ENCODE data around the gene EME2. TPM values are rescaled to one million over a fixed set of nuclear protein-coding genes. Genes with fewer than 3 reads are reported as not detected.
"Not testable (repeated sequence)": the region's sequence is repeated elsewhere in the genome, so short reads cannot be mapped to it uniquely, and the experiment has no call there.

EME2 gene
- polyA plus RNA-seq, 1 experiment, result 2.4 TPM

DNA sequence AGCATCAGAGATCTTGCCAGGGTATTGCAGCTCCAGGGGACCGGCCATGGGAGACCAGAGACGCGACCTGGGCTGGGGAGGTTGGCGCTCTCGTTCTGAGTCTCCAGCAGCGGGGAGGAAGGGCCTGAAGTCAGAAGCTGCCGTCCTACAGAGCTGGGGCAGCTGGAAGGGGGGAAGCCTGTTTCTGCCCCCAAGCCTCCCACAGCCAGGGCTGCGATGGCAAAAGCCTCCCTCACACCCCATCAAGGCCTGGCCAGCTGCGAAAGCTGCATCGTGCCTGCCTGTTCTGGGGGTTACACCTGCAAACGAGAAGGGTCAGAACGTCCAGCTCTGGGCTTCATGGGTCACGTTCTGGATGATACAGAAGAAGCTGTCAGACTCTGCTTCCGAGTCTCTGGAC lies 40.5 kb upstream of the EME2 start:
- Histone ChIP-seq H3K27ac (ENCODE audit: low read depth, low read length) (no peak overlapping the region), H3K9me3 (ENCODE audit: control insufficient read depth, insufficient read depth, low read length) (peaks cover 37% of the 10 kb centered on the region), H3K27me3 (ENCODE audit: control insufficient read depth, insufficient read depth, low read length) (no peaks in the 10 kb centered on the region), H3K4me3 (ENCODE audit: low read depth, low read length) (no peak overlapping the region)
- CTCF ChIA-PET, result no interaction called here
- TF ChIP-seq, protein P1, sequence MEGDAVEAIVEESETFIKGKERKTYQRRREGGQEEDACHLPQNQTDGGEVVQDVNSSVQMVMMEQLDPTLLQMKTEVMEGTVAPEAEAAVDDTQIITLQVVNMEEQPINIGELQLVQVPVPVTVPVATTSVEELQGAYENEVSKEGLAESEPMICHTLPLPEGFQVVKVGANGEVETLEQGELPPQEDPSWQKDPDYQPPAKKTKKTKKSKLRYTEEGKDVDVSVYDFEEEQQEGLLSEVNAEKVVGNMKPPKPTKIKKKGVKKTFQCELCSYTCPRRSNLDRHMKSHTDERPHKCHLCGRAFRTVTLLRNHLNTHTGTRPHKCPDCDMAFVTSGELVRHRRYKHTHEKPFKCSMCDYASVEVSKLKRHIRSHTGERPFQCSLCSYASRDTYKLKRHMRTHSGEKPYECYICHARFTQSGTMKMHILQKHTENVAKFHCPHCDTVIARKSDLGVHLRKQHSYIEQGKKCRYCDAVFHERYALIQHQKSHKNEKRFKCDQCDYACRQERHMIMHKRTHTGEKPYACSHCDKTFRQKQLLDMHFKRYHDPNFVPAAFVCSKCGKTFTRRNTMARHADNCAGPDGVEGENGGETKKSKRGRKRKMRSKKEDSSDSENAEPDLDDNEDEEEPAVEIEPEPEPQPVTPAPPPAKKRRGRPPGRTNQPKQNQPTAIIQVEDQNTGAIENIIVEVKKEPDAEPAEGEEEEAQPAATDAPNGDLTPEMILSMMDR (IDR thresholded peaks at IDR 0.05; ENCODE audit: low read depth, low read length), result no peak
- POLR2A ChIA-PET, result no interaction called here
- DNase-seq (ENCODE audit: low read depth, low spot score), result no peak

GRCh38 chr16:1732551-1732987 lies 40.0 kb upstream of the EME2 start:
- H3K27me3 ChIP-seq (ENCODE audit: control insufficient read depth, insufficient read depth, low read length); H3K27ac ChIP-seq (ENCODE audit: low read depth, low read length); H3K4me3 ChIP-seq (ENCODE audit: low read depth, low read length); DNase-seq (ENCODE audit: low read depth, low spot score); CTCF ChIA-PET: not testable (repeated sequence)
- POLR2A ChIA-PET, result interaction anchor here (0.7 kb wide), 1 partner anchor 27 kb away, joined by 3 read pairs; the partner anchor contains the start of gene MAPK8IP3
- peaks cover 37% of the 10 kb centered on the region for H3K9me3 ChIP-seq (ENCODE audit: control insufficient read depth, insufficient read depth, low read length)

GRCh38 chr16:1734123-1734522 lies 38.5 kb upstream of the EME2 start:
- TF ChIP-seq, protein P1 (IDR thresholded peaks at IDR 0.05; ENCODE audit: low read depth, low read length), result no peak
- Histone ChIP-seq H3K4me3 (ENCODE audit: low read depth, low read length) (no peak overlapping the region), H3K9me3 (ENCODE audit: control insufficient read depth, insufficient read depth, low read length) (peaks cover 49% of the 10 kb centered on the region), H3K27ac (ENCODE audit: low read depth, low read length) (no peak overlapping the region), H3K27me3 (ENCODE audit: control insufficient read depth, insufficient read depth, low read length) (no peaks in the 10 kb centered on the region)
- no peak for DNase-seq (ENCODE audit: low read depth, low spot score)
- POLR2A ChIA-PET, result no interaction called here
- CTCF ChIA-PET, result no interaction called here

DNA sequence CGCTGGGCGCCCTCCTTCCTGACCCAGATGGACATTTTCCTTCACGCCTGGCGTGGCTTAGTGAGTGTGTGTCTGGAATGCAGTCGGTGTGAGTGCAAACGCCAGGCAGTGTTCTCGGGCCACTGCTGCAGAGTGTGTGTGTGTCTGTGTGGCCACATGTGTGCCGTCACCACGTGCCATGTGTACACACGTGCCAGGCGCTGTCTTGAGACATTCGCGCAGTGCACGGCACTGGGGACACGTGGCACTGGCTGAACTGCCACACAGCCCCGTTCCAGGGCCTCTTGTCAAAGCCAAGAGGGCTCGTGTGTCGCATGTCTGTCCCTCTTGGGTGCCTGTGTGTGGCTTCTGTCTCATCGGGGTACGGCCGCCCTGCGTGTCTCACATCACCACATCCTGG lies 37.8 kb upstream of the EME2 start:
- H3K27ac ChIP-seq (ENCODE audit: low read depth, low read length), result no peak overlapping the region
- H3K4me3 ChIP-seq (ENCODE audit: low read depth, low read length), result no peak overlapping the region
- peaks cover 55% of the 10 kb centered on the region for H3K9me3 ChIP-seq (ENCODE audit: control insufficient read depth, insufficient read depth, low read length)
- DNase-seq (ENCODE audit: low read depth, low spot score), result no peak
- TF ChIP-seq, protein P1 (IDR thresholded peaks at IDR 0.05; ENCODE audit: low read depth, low read length), result no peak
- no peaks in the 10 kb centered on the region for H3K27me3 ChIP-seq (ENCODE audit: control insufficient read depth, insufficient read depth, low read length)
- CTCF ChIA-PET, result no interaction called here
- POLR2A ChIA-PET, result no interaction called here

GRCh38 chr16:1740234-1740633 lies 32.4 kb upstream of the EME2 start:
- no peak overlapping the region for H3K4me3 ChIP-seq (ENCODE audit: low read depth, low read length)
- ChIA-PET CTCF (no interaction called here), POLR2A (no interaction called here)
- TF ChIP-seq, protein P1 (IDR thresholded peaks at IDR 0.05; ENCODE audit: low read depth, low read length), result no peak
- DNase-seq (ENCODE audit: low read depth, low spot score), result no peak
- no peaks in the 10 kb centered on the region for H3K27me3 ChIP-seq (ENCODE audit: control insufficient read depth, insufficient read depth, low read length)
- no peak overlapping the region for H3K27ac ChIP-seq (ENCODE audit: low read depth, low read length)
- H3K9me3 ChIP-seq (ENCODE audit: control insufficient read depth, insufficient read depth, low read length), result peaks cover 37% of the 10 kb centered on the region
